Fibroblast of lung (primary cell): Measurements from ENCODE around the gene ME1. TPM values are rescaled to one million over a fixed set of nuclear protein-coding genes. Genes with fewer than 3 reads are reported as not detected.

ENCODE experiments used
- DNase-seq, 2 donors: peaks; one replicate each; pipeline versions ENCODE4 v3.0.0 to v3.0.0-alpha.2; 2010; ENCODE audit warnings: low read depth in 2 of 2
- H2AFZ ChIP-seq: 2 replicates; pipeline ENCODE4 v1.5.1; 2012; ENCODE audit warnings: low read length, control low read depth, inconsistent platforms
- H3K27ac ChIP-seq: 2 replicates; pipeline ENCODE4 v1.5.1; 2011; ENCODE audit warnings: low read length, control low read depth; ENCODE audit not compliant: insufficient read depth
- H3K27me3 ChIP-seq: 2 replicates; pipeline ENCODE4 v1.5.1; 2011; ENCODE audit warnings: mild to moderate bottlenecking, low read length; ENCODE audit not compliant: control insufficient read depth, insufficient read depth
- H3K36me3 ChIP-seq: 2 replicates; pipeline ENCODE4 v1.5.1; 2011; ENCODE audit warnings: low read length; ENCODE audit not compliant: control insufficient read depth, insufficient read depth
- H3K4me1 ChIP-seq: 2 replicates; pipeline ENCODE4 v1.5.1; 2011; ENCODE audit warnings: low read length; ENCODE audit not compliant: control insufficient read depth, insufficient read depth; ENCODE audit errors: extremely low read depth
- H3K4me2 ChIP-seq: 2 replicates; pipeline ENCODE4 v1.5.1; 2011; ENCODE audit warnings: low read length, control low read depth; ENCODE audit not compliant: insufficient read depth; ENCODE audit errors: extremely low read depth
- H3K4me3 ChIP-seq, 4 experiments: fragments of 200-600 bp in 1 of 4; sonication (generic) in 1 of 4; replicated peaks in 1 of 4; 2 replicates each; pipeline ENCODE4 v1.5.1; 2011 to 2016; ENCODE audit warnings: low read length in 4 of 4, low read depth in 3 of 4, mild to moderate bottlenecking in 3 of 4, control low read depth in 2 of 4, inconsistent platforms in 1 of 4, mixed read lengths in 1 of 4; ENCODE audit not compliant: insufficient read depth in 1 of 4; ENCODE audit errors: control extremely low read depth in 1 of 4
- H3K79me2 ChIP-seq: 2 replicates; pipeline ENCODE4 v1.5.1; 2012; ENCODE audit warnings: mild to moderate bottlenecking, low read length, inconsistent platforms; ENCODE audit not compliant: control insufficient read depth, insufficient read depth
- H3K9ac ChIP-seq: 2 replicates; pipeline ENCODE4 v1.5.1; 2011; ENCODE audit warnings: mild to moderate bottlenecking, low read length, control low read depth; ENCODE audit not compliant: insufficient read depth
- H3K9me3 ChIP-seq: 2 replicates; pipeline ENCODE4 v1.5.1; 2012; ENCODE audit warnings: low read depth, low read length; ENCODE audit not compliant: control insufficient read depth, insufficient read depth
- H4K20me1 ChIP-seq: 2 replicates; pipeline ENCODE4 v1.5.1; 2011; ENCODE audit warnings: low read length; ENCODE audit not compliant: control insufficient read depth, insufficient read depth; ENCODE audit errors: extremely low read depth
- EZH2 ChIP-seq: IDR thresholded peaks from 2 replicates; pipeline ENCODE4 v1.5.1; 2012; ENCODE audit warnings: low read length, control low read depth, mild to moderate bottlenecking; ENCODE audit errors: missing control alignments
- polyA plus RNA-seq, 2 donors: library from polyadenylated mRNA; depleted of rRNA in 1 of 2; stranded (reverse) in 1 of 2; unstranded in 1 of 2; fragments of >200 nt; gene quantifications; 2 replicates each; pipeline ENCODE4 v1.2.1, GENCODE V29; 2011 to 2012; ENCODE audit warnings: missing spikeins in 1 of 2
- total RNA-seq: library from RNA; depleted of rRNA; stranded (reverse); fragments of >200 nt; gene quantifications from 2 replicates; pipeline ENCODE4 v1.2.1, GENCODE V29; 2014
- TF ChIP-seq, protein P1 (sequence below), 2 donors: IDR thresholded peaks in 1 of 2; conservative IDR thresholded peaks in 1 of 2; 1 replicate in 1 of 2; 2 replicates in 1 of 2; pipeline ENCODE4 v1.5.1; 2011 to 2012; ENCODE audit warnings: low read length in 2 of 2, control low read depth in 1 of 2, inconsistent platforms in 1 of 2, low read depth in 1 of 2, mild to moderate bottlenecking in 1 of 2

ME1 gene
- total and polyA plus RNA-seq, 2 donors (not counting 1 experiment from before 2014, with no cell fraction given), result 35.8 to 44.3 TPM

DNA sequence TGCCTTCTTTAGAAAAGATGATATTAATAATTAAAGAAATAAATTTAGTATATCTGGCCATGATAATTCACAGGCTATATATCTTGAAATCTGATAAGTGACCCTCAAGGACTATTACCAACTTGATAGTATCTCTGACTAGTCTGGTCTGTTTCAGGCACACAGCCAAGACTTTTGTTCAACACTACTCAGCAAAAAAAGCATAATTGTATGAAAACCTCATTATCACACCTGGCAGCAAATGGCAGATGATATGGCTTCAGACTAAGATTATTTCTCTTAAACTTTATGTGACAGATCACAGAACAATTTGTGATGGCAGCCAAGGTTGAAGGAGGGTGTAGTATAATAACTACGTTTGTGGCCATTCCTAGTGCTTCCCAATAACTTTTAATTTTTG is 123.0 kb downstream of the ME1 start:
- Histone ChIP-seq H3K36me3 (no peaks in the 10 kb centered on the region), H3K27me3 (no peaks in the 10 kb centered on the region), H3K4me3 (no peak overlapping the region), H3K9ac (no peak overlapping the region), H3K9me3 (no peaks in the 10 kb centered on the region), H3K4me1 (peaks cover 2% of the 10 kb centered on the region), H3K27ac (no peak overlapping the region), H2AFZ (no peak overlapping the region), H4K20me1 (no peaks in the 10 kb centered on the region), H3K4me2 (no peak overlapping the region), H3K79me2 (no peaks in the 10 kb centered on the region)
- TF ChIP-seq, protein P1, sequence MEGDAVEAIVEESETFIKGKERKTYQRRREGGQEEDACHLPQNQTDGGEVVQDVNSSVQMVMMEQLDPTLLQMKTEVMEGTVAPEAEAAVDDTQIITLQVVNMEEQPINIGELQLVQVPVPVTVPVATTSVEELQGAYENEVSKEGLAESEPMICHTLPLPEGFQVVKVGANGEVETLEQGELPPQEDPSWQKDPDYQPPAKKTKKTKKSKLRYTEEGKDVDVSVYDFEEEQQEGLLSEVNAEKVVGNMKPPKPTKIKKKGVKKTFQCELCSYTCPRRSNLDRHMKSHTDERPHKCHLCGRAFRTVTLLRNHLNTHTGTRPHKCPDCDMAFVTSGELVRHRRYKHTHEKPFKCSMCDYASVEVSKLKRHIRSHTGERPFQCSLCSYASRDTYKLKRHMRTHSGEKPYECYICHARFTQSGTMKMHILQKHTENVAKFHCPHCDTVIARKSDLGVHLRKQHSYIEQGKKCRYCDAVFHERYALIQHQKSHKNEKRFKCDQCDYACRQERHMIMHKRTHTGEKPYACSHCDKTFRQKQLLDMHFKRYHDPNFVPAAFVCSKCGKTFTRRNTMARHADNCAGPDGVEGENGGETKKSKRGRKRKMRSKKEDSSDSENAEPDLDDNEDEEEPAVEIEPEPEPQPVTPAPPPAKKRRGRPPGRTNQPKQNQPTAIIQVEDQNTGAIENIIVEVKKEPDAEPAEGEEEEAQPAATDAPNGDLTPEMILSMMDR (conservative IDR thresholded peaks at IDR 0.05 in 1 of 2, IDR thresholded peaks at IDR 0.05 in 1 of 2; ENCODE audit: low read depth in 1 of 2, low read length in 2 of 2), result no peak
- no peak for TF ChIP-seq EZH2
- no peak for DNase-seq

DNA sequence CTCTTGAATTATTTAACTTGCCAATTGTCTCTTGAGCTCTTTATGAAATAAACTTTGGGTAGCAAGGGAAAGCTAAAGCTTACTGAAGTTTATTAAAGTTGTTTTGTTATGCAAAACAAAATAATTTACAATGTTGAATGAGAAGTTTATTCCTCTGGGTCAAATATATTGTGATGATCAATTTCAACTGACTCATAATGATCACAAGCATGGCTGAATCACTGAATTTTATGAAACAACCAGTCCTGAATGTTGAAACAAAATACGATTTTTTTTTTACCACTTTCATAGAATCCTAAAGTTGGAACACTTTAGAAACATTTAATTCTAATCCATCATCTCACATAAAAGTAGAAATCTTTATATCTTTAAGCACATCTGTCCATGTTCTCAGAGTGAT is 127.4 kb downstream of the ME1 start:
- H3K9me3 ChIP-seq, result no peaks in the 10 kb centered on the region
- H3K9ac ChIP-seq, result no peak overlapping the region
- H3K36me3 ChIP-seq, result no peaks in the 10 kb centered on the region
- H4K20me1 ChIP-seq, result no peaks in the 10 kb centered on the region
- no peaks in the 10 kb centered on the region for H3K79me2 ChIP-seq
- H2AFZ ChIP-seq, result no peak overlapping the region
- H3K4me2 ChIP-seq, result no peak overlapping the region
- TF ChIP-seq EZH2, result no peak
- TF ChIP-seq, protein P1 (conservative IDR thresholded peaks at IDR 0.05 in 1 of 2, IDR thresholded peaks at IDR 0.05 in 1 of 2; ENCODE audit: low read depth in 1 of 2, low read length in 2 of 2), result no peak
- no peak overlapping the region for H3K27ac ChIP-seq
- no peaks in the 10 kb centered on the region for H3K4me1 ChIP-seq
- no peak overlapping the region for H3K4me3 ChIP-seq
- H3K27me3 ChIP-seq, result no peaks in the 10 kb centered on the region
- DNase-seq, result no peak

DNA sequence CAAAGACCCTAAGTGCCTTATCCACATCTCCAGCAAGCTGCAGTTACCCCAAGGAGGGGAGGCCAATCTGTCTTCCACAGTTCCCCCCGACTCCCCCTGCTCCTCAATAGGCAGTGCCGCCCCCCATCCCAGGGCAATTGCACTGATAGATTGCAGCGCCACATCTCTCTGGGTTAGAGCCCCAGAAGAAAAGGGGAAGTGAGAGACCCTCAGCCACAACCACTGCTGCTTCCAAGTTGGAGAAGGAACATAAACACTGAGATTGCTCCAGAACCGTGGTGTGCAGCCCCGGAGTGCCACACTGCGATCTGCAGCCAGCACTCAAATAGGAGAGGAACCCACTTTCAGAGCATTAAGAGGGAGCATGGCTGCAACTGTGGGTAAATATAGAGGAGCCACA is 136.2 kb downstream of the ME1 start:
- no peak overlapping the region for H3K4me2 ChIP-seq
- H2AFZ ChIP-seq, result no peak overlapping the region
- H3K79me2 ChIP-seq, result no peaks in the 10 kb centered on the region
- no peak overlapping the region for H3K4me3 ChIP-seq
- no peaks in the 10 kb centered on the region for H3K27me3 ChIP-seq
- no peak overlapping the region for H3K27ac ChIP-seq
- H4K20me1 ChIP-seq, result no peaks in the 10 kb centered on the region
- no peak overlapping the region for H3K9ac ChIP-seq
- H3K4me1 ChIP-seq, result no peaks in the 10 kb centered on the region
- H3K9me3 ChIP-seq, result no peaks in the 10 kb centered on the region
- no peaks in the 10 kb centered on the region for H3K36me3 ChIP-seq
- DNase-seq, result no peak
- no peak for TF ChIP-seq EZH2
- TF ChIP-seq, protein P1 (conservative IDR thresholded peaks at IDR 0.05 in 1 of 2, IDR thresholded peaks at IDR 0.05 in 1 of 2; ENCODE audit: low read depth in 1 of 2, low read length in 2 of 2), result no peak
